SIG-M5 treated with dmso at 0.1 percent for 504 hours (cell line): ENCODE measurements around the gene COL4A2.

Source experiments
- DNase-seq: peaks from one replicate; lab custom pipeline; 2025; ENCODE audit not compliant: unreplicated experiment; lab: John Stamatoyannopoulos, UW

Gene COL4A2

GRCh38 chr13:110431425-110432294 is 124.6 kb downstream of the COL4A2 start:
- no peak for DNase-seq

DNA sequence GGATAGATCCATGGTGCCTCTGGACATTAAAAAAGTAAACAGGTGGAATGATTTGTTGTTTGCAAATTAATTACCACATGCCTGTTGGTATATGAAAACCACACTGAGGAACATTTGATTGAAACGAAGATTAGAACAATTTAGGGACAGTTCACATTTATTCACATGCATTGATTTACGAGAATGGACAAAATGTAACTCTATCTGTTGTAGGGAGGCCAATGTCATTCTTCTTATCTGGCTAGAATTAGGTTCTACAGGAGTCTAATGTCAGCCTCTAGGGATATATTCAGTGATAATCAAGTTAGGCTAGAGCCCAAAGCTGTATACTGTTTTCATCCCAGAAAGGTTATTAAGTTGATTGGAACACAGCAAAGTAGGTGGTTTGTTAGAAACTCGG is 125.4 kb downstream of the COL4A2 start:
- DNase-seq, result no peak

- no peak for DNase-seq
These were observed 125.9 kb downstream of the COL4A2 start for GRCh38 chr13:110433014-110433413.

DNA sequence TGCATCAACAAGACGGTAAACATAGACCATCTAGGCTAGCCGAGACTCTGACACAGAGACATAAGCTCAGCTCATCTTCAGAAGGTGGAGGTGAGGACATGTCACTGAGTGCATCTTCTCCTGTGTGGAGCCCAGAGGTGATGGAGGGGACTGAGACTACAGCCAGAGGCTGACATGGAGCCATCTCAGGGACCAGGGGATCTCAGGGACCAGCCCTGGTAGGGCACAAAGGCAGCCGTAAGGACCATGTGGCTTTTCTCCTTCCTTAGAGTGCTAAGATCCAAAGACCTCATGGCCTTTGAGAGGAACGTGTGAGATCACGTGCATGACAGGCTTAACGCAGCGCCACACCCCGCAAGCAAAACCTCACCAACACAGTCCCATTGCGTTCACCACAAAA is 127.5 kb downstream of the COL4A2 start:
- no peak for DNase-seq

GRCh38 chr13:110435331-110435730 is 128.2 kb downstream of the COL4A2 start:
- no peak for DNase-seq

GRCh38 chr13:110436276-110436675 is 129.2 kb downstream of the COL4A2 start:
- DNase-seq, result no peak

DNA sequence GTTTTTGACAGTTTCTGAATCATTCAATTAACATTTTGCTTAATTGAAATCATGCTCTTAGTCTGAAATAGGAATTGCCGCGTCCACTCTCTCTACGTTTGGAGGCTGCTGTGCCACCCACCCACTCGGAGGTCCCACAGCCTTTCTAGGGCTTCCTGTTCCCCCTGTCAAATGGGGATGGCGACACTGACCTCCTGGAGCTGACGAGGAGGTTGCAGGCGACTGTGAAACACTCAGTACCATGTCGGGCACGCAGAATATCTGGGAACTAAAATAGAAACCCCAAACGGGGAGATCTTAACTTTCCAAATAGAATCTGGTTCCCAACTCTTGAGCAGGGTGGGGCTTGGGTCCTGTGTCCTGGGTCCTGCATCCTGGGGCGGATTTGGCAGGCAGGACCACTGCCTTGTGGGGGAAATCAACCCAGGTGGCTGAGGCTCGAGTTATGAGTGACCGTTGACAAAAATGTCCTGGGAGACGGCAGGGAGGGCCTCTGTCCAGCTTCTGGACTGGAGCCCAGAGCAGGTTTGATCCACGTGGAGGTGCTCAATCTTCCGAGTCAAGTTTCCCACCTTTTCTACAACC is 129.8 kb downstream of the COL4A2 start:
- DNase-seq, result no peak

DNA sequence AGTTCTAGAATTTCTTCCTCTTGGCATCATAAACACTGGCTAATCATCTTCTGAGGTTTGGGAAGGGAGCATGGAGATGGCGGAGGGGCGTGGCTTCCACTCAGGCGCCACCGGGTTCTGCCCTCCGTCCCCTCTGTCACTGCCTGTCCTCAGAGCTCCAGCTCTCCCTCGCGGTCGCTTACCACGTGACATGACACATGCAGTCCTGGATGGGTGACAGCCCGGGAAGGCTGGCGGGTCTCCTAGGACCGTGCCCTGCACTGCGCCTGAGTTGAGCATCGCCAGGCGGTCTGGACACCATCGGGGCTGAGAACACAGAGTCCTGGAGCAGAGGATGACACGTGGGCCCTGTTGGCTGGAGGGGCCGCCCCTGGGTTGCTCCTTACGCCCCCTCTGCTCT is 131.1 kb downstream of the COL4A2 start:
- DNase-seq, result no peak

DNA sequence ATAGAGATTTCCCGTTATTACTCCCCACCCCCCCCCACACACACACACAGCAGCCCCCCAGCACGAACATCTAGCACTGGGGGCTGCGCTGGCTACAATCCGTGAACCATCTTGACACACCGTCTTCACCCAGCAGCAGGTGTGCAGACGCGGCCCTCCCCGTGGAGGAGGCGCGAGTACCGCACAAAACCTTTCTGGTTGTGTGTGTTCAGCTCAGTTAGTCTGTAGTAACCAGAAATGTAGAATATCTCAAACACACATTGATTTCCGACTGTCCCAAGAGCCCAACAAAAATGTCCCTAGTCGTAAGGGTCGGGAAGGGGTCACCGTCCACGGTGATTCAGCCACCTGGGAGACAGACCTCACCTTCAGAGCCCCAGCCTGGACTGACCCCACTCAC is 131.7 kb downstream of the COL4A2 start:
- no peak for DNase-seq

GRCh38 chr13:110440946-110441731 is 134.1 kb downstream of the COL4A2 start:
- no peak for DNase-seq

- no peak for DNase-seq
These were observed 136.0 kb downstream of the COL4A2 start for GRCh38 chr13:110442930-110443621.

DNA sequence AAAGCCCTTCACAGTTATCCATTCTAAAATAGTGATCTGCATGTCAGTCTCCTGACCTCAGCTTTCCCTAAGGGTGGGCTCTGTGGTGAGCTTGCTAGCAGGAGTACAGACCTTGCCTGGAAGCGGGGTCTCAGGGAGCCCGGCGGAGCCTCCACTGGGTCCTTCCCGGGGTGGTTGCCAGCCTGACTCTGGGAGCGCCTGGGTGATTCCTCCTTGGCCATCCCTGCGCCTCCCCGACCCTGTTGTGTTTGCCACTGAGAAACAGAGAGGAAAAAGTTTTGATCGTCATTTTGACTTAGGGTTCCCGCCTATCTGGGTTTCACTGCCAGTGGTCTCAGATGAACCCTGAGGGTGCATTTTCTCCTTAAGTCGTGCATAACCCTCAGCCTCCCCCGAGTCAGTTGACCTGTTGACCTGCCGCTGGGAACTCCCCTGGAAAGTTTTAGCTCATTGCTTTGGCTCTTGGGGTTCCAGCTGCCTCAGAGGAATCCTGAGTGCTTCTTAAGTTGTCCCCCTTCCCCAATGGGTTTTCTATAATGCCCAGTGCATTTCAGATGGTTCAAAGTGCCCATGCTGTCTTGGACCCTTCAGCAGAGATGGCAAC is 136.6 kb downstream of the COL4A2 start:
- DNase-seq, result no peak

- DNase-seq, result no peak
These were observed 137.2 kb downstream of the COL4A2 start for GRCh38 chr13:110444226-110444653.

GRCh38 chr13:110445183-110445582 is 138.1 kb downstream of the COL4A2 start:
- DNase-seq, result peak; percentile 46

DNA sequence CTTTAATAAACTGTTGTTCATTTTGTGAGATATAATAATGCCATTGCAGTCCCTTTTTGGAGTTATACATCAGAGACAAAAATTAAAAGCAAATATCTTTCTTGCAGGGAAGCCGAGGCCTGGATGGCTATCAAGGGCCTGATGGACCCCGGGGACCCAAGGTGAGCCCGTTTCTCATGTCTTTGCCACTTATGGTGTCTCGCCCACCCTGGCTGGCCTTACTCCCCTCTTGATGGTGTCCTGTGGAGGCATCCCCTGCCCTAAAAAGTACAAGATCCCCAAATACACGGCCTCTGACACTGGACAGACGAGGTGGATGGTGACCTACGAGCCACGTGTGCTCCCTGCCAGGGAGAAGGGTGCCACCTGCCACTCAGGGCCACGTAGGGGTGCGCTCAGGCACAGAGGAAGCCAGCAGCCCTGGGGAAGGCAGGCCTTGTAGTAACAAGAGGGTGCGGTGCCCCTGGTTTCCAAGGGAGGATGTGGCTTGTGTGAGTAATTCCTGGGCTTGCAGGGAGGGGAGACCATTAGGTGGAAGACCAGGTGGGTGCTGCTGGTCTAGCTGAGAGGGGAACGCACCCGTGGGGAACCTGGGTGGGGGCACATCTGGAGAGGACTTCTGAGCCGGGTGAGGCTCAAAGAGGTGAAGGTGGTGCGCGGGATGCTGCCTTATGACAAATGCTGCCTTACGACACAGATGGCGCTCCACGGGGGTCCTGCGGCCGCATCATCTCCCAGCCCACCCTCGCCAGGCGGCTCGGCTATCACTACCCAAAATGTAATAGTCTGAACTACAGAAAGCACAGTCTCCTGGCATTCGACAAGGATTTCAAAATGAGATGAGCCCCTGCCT is 138.9 kb downstream of the COL4A2 start:
- no peak for DNase-seq

DNA sequence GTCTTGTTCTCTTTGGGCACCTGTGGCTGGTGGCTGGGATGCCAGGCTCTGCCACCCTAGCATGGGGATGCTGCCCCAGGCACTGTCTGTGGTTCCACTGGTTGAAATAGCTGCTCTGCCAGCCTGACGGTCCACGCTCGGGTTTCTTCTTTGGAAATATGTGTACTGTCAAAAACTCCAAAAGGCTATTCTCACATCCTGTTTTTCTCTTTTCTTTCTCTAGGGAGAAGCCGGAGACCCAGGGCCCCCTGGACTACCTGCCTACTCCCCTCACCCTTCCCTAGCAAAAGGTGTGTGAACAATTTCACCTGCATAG is 139.4 kb downstream of the COL4A2 start:
- DNase-seq, result no peak

- DNase-seq, result no peak
These were observed 140.0 kb downstream of the COL4A2 start for GRCh38 chr13:110447058-110447511.

DNA sequence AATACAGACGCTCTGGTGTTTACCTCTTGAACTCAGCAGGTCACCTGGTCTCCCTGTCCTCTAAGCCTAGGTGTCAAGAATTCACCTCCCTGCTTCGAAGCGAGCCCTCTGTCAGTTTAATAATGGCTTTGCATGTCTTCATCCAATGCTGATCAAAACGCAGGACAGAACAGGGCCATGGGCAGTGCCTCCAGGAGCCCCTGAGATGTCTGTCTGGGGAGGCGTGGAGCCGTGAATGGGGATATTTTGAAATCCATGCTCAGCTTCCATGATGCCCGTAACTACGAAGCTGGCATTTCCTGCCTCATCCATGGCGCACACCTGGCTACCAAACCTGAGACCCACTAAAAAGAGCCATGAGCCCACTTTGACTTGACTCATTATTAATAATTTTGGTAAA is 140.7 kb downstream of the COL4A2 start:
- DNase-seq, result no peak

- DNase-seq, result no peak
These were observed 141.1 kb downstream of the COL4A2 start for GRCh38 chr13:110448230-110448629.

GRCh38 chr13:110448677-110449076 is 141.6 kb downstream of the COL4A2 start:
- no peak for DNase-seq
